ENCODE data around the gene YIPF5.
A peak's percentile ranks its signal among the peaks of the same experiment; 100 is the strongest.

YIPF5 gene

DNA sequence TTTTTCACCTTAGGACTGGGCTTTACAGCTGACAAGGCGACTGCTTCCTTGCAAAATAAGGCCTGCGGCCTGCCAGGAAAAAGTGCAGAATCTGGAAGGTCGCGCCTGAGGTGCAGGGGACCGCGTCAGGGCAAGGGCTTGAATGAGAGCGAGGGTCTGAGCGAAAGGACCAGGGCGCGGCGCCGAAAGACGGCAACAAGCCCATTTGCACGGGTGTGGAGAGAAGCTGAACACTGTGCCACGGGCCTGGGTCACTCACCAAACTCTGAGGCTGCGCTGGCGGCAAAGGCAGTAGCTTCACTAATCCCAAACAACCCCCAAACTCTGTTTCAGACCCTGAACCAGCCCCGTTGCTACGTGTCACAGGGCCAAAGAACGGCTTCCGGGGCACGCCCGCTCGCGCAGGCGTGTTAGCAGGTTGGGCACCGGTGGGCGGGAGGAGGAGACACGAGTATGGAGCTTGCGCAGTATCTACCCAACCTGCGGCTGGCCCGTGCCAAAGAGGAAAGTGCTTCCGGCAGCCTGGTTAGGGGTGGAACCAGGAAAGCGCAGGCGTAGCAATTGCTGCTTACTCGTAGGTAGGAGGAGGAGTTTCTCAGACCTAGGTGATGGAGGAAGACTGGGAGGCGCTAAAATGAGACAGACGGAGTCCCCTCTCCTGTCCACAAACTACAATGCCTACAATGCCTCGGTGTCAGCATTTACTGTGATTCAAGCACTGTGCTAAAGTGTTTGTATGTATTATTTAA lies at the start of gene YIPF5, which contains the start of gene KCTD16:
Gene YIPF5 (minus strand): TSS at position 384 of the 749 bp plus-strand sequence. CDS start 704 bp downstream, outside the sequence.
Gene KCTD16 (plus strand): TSS at position 598 of the 749 bp plus-strand sequence.
- peak; percentile 98 for FAIRE-seq

- FAIRE-seq: no peak
Measured at GRCh38 chr5:144219869-144220268, 49.4 kb upstream of the YIPF5 start.

- FAIRE-seq: no peak
Measured at GRCh38 chr5:144210655-144211054, 40.2 kb upstream of the YIPF5 start.

DNA sequence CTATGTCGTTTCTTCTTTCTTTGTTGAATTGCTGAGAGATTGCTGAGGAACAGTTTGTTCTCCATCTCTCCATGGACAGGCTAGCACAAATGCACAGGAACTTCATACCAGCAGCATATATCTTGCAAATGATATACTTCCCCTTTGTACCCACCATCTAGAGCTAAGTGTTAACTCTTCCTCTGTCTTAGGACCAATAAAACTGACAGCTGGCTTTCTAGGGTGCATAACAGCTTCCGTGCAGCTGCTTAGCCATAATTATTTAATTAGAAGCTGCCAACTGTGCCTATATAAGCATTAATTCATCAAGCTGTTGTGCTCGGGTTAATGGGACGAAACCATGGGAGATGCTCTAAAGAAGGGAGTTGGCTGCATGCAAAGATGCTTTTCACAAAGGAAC lies 38.9 kb upstream of the YIPF5 start:
- no peak for FAIRE-seq

- no peak for FAIRE-seq
Measured at GRCh38 chr5:144207875-144208444, 37.5 kb upstream of the YIPF5 start.

- peak; percentile 53 for FAIRE-seq
Measured at GRCh38 chr5:144206141-144206540, 35.7 kb upstream of the YIPF5 start.

DNA sequence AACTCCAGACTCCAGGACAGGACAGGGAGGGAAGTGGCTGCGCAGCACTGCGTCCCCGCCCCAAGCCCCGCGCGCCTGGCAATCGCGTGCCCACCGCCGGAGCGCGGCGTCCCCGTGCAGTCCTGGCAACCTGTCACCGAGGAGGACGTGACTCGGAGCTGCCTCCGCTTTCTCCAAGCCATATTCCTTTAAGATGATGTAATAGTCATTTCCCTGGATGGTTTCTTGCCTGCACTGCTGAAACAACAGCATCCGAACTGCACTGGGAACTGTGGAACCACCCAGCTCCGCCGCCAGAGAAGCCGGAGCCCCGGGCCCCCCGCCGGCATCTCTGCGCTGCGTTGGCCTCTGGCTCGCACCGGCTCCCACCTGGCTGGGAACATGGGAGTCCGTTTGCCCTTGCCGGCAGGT lies 34.7 kb upstream of the YIPF5 start:
- no peak for FAIRE-seq

DNA sequence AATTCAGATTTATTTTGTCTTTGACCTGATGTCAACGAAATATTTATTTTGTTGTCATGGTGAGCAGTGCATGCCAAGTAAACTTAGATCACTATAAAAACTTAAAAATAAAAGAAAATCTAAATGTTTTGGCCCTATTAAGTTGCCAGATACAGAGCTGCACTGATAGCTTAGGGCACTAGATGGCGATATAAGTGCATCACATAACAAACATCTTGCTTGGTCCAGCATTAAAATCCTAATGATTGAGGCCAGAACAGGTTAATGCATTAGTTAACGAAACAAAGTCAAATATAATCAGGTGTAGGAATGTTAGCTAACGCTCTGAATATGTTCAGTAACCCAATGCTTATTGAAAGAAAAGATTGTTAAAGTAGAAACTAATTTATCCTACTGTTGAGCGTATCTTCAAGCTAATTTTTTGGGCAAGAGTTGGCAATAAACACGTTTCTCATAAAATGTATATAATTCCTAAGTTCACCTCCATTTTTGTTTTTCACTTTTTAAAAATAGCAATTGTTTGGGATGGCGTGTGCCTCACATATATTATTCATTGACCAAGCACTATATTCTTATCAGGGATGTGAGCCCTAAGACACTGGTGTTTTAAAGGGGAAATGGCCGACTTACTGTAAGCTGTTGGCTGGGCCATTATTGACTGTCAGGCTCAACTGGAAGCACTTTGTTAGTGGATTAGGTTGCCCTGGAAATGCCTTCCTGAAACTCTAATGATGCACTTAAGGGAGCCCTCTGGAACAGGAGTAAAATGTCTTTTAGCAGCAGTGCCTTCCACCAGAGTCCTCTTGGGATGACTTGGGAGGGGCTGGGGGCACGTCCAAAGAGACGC lies 33.5 kb upstream of the YIPF5 start:
- peak; percentile 98 for FAIRE-seq

GRCh38 chr5:144202726-144203125 lies 32.3 kb upstream of the YIPF5 start:
- no peak for FAIRE-seq

GRCh38 chr5:144202072-144202471 lies 31.6 kb upstream of the YIPF5 start:
- no peak for FAIRE-seq

GRCh38 chr5:144201588-144201987 lies 31.1 kb upstream of the YIPF5 start:
- FAIRE-seq: no peak

DNA sequence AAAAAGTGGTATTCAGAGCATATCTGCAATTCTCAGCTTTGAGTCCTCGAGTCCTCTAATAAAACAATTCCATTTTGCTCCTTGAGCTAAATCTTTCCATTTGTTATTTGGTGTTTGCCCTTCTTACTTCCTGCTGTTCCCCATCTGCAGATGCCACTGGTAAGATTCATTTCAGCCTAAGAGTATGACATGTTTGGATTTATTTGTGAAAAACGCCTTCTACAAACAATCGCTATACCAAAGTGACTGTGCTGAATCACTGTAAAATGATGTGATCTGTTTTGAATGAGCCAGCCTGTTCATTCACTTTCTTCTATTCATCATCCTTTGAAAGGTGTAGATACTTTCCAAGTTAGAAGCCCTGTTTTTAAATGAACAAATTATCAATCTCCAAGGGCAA lies 27.9 kb upstream of the YIPF5 start:
- FAIRE-seq: no peak

DNA sequence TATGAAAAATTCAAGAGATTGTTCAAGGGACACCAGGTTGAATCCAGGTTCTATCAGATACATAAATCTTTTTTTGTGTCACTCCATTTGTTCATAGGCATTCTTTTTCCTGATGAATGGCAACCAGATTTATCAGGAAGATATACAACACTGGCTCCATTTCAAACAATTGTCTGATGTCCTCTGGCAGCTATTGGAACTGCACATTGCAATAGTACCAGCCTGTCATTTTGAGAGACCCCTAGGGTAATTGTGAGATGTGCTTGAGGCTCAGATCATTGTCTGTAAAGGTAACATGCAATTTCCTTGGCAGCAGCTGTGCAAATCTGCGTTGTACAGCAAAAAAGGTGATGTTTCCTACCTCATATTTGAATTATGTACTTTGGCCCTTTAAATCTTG lies 26.2 kb upstream of the YIPF5 start:
- no peak for FAIRE-seq

- no peak for FAIRE-seq
Measured at GRCh38 chr5:144195448-144195847, 25.0 kb upstream of the YIPF5 start.

GRCh38 chr5:144194144-144194543 lies 23.7 kb upstream of the YIPF5 start:
- FAIRE-seq: no peak

GRCh38 chr5:144192661-144193060 lies 22.2 kb upstream of the YIPF5 start:
- no peak for FAIRE-seq

GRCh38 chr5:144191998-144192397 lies 21.5 kb upstream of the YIPF5 start:
- FAIRE-seq: peak; percentile 95

GRCh38 chr5:144191531-144191930 lies 21.1 kb upstream of the YIPF5 start:
- no peak for FAIRE-seq

GRCh38 chr5:144189800-144190429 lies 19.5 kb upstream of the YIPF5 start:
- FAIRE-seq: no peak

DNA sequence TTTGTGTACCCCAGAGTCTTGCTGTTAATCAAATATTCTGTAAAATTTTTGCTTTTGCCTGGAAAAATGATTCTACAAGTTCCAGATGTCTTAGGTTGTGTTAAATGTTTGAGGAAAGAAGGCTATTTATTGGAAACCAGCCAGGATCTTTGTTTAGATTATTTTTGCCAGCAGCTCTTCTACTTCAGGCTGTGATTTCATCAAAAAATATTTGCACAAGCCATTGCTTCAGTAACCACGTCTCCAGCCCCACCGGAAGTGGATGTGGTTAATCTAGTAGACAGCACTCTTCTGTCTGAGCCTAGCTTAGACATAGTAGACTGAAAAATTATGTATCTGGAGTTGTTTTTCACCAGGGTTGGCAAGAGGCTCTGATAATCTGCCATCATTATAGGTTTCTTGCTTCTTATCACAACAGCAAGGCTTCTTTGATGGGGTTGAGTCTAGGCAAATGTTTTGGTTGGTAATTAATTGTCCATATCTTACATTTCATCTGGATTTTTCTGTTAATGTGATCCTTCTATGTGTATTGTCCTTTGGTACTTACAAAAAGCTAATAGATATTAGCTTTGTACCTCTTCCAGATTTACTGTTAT lies 17.3 kb upstream of the YIPF5 start:
- peak; percentile 96 for FAIRE-seq

DNA sequence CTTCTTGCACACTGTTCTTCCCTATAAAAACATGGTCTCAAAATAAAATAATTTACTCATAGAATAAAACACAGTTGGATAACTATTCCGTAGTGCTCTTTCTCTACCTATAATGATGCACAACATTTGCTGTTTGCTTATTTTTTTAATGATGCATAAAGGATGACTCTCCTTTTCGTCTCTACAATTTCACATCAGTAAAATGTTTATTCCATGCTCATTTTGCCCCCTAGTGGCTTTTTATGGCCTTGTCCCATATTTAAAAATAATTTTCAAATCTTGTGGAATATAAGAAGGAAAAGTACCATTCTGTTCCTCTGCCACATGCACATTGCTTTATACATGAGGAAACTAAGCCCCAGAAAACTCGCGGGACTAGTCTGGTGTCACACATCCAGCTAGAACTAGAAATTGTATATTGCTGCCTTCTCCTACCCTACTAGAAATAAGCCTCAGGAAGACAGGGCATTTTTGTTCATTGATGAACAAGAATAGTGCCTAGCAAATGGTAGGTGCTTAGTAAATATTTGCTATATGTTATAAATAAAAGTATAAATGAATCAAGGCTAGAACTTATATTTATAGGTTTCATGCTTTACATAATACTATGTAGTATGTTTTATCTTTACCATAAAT lies 12.9 kb upstream of the YIPF5 start:
- peak; percentile 98 for FAIRE-seq

DNA sequence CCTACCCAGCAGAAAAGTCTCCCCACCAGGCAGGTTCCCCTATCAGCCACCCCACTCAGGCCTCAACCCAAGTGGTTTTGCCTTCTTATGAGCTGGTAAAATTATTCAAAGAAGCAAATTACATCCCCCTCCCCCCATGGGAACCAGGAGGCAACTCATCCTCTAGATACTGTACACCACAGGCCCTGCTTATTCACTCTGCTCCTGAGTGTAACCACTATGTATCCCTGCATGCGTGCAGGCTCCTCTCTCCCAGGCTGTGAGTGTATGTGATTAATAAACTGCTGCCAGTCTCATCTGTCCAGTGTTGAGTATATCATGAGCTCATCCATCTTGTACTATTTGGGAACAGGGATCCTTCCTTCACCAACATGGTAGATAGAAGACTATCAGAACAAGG lies 8.8 kb upstream of the YIPF5 start:
- FAIRE-seq: no peak

All from islet of Langerhans (tissue), 1 donor.